ENCODE data around the gene GABRA5. TPM values are rescaled to one million over a fixed set of nuclear protein-coding genes. Genes with fewer than 3 reads are reported as not detected.

The GABRA5 gene
- total RNA-seq = under 0.01 TPM in 1 of 2 replicates, not detected in the other

DNA sequence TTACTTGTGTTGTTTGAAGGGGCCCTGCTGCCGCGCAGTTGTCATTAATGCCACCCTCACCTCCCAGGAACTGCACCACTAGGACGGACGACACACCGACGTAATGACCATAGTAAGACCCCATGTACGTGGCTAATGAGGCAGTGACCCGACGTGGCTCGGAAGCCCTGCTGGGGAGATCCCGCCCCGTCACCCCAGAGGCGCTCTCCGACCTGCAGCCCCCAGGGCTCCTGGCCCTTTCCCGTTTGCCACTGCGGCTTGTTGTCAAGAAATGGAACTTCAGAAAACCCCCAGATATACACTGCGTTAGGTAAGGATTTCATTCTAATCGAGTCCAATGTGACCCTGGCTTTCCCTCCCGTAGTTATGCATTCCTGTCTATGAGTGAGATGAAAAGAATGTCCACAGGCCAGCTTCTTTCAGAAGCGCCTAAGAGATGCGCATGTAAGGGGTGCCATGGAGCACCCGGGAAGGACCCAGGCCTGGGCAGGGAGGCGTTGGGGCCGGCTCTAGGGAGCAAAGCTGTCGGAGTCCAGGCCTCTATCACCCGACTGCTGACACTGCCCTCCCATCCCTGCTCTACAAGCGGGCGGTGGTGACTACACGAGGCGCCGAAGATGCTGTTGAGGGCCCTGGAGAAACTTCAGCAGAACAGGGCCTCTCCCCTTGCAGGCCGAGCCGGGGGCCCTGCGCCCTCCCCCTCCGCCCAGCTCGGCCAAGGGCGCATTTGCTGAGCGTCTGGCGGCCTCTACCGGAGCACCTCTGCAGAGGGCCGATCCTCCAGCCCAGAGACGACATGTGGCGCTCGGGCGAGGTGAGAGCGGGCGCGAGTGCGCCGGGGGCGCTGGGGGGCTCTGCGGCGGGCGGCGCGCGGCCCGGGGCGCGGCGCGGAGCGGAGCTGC is at the start of gene GABRA5:
Gene GABRA5, plus strand, starts transcription at position 765 of the 902 bp plus-strand sequence. CDS start 2,187 bp downstream, outside the sequence.

DNA sequence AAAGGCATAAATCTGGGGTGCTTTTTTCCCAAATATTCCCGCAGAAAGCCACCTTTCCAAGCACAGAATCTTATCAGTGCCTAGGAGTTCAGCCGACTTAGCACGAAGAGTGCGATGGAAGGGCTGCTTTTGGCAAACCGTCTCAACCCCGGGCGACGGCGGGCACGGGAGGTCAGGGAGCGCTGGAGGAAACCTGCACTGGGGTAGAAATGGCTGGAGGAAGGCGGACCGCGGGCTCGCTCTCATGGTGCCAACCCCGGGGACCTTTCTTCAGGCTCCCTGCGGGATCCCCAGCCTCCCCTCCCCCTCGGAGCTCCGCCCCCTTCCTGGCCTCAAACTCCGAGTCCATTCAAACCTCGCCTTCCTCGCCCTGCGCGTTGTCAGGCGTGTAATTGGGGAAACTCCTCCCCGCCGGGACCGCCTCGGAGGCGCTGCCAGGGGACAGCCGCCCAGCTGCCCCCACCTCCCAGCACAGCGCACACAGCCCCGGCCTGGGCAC is 103.9 kb downstream of the GABRA5 start, which contains the start of gene GABRG3:
Gene GABRG3, plus strand, starts transcription at position 470 of the 499 bp plus-strand sequence.

Other genes starting within 250 kb of the GABRA5 start
- 0.85 and 2.8 TPM in 2 replicates for gene GABRB3, start 94.0 kb upstream of the GABRA5 start, total RNA-seq
- under 0.01 TPM in 1 of 2 replicates, not detected in the other for gene GABRG3, start 104.1 kb downstream of the GABRA5 start, total RNA-seq

Measured in hair follicle dermal papilla cell (primary cell).